Activated CD4-positive, CD25-positive, alpha-beta regulatory T cell treated with anti-CD3 and anti-CD28 coated beads, Interleukin-2, amount 50 U/mL, for 24 hours (primary cell): ENCODE results near the gene PEX11G.

Experiments
- ATAC-seq, 2 donors: fragments of 150-1000 bp; cut with Tn5 transposase; one replicate each; pipeline ENCODE4 v1.10.0; 2021; ENCODE audit warnings: mild to moderate bottlenecking in 1 of 2, moderate library complexity in 1 of 2

PEX11G gene

DNA sequence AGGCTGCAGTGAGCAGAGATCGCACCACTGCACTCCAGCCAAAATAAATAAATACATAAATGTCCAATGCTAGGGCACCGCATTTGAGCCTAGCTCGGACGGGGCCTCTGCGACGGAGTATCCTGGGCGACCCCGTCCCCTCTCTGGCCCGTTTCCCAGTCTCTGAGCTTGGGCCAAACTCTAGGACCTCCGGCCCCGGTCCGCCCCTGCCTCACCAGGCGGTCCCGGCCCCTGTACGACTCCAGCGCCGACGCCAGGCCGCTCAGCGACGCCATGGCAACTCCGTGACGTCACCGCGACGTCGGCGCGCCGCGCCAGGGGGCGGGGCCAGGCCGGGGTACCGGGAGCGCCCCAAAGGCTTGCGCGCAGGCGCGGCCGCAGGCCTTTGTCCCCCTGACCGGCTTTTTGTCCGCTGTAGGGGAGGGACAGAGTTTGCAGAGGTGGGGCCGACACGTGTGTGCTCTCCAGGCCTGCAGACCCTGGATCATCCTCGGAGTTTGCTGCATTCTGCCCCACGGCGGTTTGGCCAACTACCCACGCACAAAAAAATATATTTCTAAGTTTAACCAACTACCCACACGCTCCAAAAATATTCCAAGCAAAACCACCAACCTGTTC lies at the start of gene PEX11G:
Gene PEX11G (minus strand): TSS at position 300 of the 618 bp plus-strand sequence. CDS start 25 bp downstream, at position 275.
- peak; percentile 92 to 93 for ATAC-seq

DNA sequence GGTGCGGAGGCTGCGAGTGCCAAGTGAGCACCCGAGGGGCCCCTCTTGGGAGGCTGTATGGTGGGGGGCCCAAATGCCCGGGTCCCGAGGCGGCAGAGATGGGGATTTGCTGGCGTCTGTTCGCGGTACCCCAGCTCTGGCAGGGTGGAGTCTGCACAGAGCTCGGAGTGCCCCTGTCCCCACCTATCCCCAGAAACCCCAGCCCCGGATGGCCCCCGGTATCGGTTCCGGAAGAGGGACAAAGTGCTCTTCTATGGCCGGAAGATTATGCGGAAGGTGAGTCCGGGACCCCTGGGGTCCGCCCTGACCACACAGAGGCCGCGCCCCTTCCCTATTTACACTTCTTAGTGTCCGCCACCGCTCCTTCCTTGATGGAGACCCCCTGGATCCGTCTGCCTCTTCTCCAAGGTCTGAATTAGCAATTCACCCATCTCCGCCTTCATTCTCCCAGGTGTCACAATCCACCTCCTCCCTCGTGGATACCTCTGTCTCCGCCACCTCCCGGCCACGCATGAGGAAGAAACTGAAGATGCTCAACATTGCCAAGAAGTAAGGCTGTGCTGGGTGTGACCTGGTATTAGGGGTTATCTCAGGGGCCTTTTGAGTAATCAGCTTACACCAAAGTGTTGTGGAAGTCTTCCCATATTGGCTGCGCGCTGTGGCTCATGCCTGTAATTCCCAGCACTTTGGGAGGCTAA lies 47.3 kb upstream of the PEX11G start:
- no peak for ATAC-seq

DNA sequence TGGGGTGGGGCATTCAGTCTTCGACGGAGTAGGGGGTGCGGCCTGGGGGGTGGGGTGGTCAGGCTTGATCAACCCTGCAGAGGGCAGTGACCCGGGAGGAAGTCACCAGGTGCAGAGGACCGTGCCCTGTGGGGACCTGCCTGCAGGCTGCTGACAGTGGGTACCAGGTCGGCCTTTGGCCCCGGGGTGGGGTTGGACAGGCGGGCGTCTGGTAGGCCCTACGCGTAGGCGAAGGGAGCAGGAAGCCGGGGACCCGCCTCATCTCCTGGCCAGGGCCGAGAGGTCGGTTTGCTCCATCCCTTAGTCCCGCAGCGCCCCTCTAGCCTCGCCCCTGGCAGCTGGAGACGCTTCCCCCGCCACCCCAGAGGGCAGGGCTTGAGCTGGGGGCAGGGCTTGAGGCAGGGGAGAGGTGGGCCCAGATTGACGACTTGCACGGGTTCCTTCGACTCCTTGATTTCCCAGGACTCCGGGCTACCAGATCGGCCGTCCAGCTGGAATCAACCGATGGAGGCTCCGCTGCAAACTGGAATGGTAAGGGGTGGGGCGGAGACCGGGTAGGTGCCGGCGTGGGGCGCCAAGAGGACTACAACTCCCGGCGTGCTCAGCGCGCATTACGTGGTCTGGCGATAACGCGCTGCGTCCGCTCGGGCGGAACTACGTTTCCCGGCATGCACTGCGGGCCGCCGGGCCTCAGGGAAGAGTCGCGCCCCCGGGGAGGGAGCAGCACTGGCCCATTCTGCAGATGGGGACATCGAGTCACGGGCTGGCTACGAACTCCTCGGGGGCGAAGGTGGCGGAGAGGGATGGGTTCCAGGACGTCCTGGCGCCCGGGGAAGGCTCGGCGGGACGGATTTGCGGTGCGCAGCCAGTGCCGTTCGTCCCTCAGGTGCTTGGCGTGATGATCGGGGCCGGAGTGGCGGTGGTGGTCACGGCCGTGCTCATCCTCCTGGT lies 46.5 kb upstream of the PEX11G start, which contains the start of gene PNPLA6:
Gene PNPLA6 (plus strand): TSS at position 671 of the 951 bp plus-strand sequence. CDS start 72 bp downstream, at position 743.
- ATAC-seq, result peak; percentile 81 to 84

DNA sequence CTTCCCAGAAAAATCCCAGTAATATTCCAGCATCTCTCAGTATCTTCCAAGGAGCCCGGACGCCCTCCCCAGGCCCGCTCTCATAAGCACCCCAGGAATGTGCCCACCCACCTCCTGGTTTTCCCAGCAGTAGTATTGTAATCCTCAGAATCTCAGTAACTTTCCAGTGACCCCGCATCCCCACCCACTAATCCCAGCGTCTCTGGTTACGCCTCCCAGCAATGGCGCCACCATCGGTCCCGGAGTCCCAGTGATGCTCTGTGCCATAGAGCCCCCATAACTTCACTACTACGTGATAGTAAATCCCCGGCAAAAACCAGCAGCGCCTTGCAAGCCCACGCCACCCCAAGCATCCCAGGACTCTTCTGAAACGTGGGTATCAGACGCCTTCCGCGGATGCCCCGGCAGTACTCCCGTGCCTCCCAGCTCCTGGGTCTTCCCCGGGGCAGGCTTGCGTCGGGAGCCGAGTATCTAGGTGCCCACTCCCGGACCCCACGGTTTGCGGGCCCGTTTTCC lies 45.8 kb upstream of the PEX11G start:
- peak; percentile 3 to 13 for ATAC-seq

DNA sequence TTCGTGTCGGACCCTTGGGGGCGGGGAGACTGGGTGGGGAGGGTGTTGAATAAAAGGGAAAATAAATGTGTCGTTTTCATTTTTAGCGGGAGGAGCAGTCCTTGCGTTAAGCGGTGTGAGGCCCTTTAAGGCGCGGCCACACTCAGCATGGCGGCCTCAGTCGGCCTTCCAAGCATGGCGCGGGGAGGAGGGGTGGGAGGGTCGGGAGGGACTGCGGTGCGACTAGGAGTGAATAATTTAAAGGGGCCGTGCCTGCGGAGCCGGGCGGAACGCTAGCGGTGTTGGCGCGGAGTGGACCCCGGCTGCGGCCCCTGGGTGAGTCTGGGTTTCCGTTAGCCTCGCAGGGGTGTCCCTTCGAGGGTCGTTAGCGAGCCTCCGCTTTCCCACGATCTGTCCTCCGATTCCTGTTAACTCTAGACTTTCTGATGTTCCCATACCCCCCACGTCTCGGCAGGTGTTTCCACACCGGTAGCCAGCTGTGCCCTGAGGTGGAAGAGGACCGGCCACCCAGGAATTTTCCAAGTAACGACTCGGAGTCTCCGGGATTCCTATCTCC lies 45.2 kb upstream of the PEX11G start:
- ATAC-seq, result peak; percentile 60 to 64

DNA sequence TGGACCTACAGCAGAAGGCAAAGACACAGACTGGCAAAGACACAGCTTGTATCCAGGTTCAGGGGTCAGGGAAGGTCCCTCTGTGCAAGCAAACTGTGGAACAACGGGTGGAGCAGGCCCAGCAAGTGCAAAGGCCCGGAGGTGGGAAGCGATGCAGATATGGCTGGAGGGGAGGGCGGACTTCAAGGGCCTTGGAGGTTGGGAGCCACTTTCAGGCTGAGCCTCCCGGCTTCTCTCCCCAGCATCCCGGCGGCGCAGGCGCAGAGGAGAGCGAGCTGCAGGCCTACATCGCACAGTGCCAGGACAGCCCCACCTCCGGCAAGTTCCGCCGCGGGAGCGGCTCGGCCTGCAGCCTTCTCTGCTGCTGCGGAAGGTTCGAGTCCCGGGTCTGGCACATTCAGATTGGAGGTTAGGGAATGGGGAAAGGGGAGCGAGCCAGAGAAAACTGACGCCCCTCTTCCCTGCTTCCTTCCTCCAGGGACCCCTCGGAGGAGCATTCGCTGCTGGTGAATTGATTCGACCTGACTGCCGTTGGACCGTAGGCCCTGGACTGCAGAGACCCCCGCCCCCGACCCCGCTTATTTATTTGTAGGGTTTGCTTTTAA lies 44.5 kb upstream of the PEX11G start:
- no peak for ATAC-seq

DNA sequence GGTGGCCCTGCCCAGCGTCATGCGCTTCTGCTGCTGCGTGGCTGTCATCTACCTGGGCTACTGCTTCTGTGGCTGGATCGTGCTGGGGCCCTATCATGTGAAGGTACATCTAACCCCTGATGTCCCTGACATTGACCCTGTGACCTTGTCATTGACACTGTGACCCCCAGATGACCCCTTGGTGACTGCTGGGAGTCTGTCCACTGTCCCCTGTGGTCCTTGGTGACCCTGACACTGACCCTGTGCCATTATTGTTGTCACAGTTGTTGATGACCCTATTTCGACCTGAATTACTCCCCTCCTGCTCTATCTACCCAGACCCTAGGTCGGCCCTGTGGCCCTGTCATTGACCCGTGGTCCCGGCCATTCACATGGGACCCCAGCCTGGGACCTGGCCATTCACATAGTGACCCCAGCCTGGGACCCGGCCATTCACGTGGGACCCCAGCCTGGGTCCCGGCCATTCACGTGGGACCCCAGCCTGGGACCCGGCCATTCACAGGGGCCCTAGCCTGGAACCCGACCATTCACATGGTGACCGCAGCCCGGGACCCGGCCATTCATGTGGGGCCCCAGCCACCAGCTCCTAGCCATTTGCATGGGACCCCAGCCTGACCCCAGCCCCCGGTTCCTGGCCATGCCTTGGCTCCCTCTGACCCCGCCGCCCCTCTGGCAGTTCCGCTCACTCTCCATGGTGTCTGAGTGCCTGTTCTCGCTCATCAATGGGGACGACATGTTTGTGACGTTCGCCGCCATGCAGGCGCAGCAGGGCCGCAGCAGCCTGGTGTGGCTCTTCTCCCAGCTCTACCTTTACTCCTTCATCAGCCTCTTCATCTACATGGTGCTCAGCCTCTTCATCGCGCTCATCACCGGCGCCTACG lies 41.0 kb upstream of the PEX11G start:
- no peak for ATAC-seq

DNA sequence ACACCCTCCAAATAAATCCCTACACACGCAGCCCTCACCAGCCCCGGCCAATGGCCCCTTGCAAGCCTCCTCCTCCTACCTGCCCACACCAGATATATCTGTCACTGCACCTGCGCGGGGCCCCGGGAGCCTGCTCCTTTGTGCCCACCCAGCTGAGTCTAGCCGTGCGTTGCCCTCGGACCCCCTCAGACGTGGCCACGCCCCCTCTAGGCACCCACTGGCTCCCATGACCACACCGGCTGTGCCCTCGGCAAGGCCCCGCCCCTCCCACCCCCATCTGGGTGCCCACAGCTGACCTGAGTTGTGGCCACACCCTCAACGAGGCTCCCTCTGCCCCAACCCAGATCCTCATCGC lies 40.4 kb upstream of the PEX11G start:
- ATAC-seq, result no peak

DNA sequence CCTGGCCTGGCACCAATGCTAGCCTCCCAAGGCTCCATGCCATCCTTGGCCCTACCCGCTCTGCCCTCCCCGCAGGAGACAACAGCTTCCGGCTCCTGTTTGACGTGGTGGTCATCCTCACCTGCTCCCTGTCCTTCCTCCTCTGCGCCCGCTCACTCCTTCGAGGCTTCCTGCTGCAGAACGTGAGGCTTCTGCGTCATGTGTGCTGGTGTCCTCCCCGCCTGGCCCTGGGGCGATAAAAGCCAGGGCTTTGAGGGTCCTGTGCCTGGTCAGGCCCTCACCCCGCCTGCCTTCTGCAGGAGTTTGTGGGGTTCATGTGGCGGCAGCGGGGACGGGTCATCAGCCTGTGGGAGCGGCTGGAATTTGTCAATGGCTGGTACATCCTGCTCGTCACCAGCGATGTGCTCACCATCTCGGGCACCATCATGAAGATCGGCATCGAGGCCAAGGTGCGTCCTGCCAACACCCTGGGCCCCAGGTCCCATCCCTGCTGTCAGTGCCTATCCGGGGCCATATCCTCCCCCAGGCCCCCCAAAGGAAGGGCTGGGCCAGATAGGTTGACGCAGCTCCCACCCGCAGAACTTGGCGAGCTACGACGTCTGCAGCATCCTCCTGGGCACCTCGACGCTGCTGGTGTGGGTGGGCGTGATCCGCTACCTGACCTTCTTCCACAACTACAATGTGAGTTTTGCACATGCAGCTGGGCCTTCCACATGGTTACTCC lies 39.8 kb upstream of the PEX11G start:
- no peak for ATAC-seq

DNA sequence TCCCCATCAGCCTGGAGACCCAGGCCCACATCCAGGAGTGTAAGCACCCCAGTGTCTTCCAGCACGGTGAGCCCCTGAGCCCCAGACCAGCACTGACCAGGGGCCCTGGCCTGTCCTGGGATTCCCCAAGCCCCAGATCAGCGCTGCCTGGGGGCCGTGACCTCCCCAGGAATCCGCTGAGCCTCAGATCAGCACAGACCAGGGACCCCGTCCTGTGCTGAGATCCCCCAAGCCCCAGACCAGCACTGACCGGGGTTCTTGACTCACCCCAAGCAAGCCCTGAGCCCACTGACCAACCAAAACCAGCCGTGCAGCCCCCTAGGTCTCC lies 39.3 kb upstream of the PEX11G start:
- no peak for ATAC-seq

DNA sequence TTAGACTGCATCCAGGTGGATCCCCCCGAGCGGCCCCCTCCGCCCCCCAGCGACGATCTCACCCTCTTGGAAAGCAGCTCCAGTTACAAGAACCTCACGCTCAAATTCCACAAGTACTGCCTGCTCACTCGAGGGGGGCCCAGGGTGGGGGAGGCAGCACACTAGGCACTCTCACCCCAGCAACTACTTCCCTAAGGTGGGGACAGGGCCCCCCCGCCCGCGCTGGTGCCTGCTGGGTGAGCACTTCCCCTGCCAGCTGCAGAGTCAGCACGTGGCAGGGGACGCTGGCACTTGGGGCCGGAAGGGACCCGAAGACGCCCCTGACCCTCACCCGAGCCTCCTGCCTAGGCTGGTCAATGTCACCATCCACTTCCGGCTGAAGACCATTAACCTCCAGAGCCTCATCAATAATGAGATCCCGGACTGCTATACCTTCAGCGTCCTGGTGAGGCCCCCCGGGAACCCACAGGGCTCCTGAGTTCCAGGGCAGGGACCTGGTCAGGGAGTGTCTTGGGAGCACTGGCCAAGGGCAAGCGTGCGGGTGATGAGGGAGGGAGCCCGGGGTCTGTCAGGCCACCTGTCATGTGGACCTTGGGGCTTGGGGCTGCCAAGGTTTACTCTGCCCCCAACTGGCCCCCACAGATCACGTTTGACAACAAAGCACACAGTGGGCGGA lies 38.8 kb upstream of the PEX11G start:
- ATAC-seq, result no peak

DNA sequence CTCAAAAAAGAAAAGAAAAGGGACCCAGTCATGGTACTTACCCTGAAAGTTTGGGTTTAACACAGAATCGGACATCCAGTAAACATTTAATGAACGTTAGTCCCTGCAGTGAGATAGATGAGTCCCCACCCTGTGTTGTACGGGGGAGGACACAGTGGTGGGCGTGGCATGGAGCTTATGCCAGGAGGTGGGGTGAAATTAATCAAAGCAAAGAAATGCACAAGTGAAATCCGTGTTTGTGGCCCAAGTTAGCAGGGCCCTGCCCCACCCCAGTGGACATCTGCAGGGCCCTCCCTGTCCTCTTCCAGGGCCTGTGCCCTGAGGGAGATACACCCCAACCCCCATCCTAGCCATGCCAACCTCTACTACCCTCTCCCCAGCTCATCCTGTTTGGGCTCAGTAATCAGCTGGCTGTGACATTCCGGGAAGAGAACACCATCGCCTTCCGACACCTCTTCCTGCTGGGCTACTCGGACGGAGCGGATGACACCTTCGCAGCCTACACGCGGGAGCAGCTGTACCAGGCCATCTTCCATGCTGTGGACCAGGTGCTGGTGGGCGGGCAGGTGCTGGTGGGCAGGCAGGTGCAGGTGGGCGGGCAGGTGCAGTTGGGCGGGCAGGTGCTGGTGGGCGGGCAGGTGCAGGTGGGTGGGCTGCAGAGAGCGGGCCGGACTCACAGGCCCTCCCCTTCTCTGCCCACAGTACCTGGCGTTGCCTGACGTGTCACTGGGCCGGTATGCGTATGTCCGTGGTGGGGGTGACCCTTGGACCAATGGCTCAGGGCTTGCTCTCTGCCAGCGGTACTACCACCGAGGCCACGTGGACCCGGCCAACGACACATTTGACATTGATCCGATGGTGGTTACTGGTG lies 37.5 kb upstream of the PEX11G start:
- no peak for ATAC-seq

DNA sequence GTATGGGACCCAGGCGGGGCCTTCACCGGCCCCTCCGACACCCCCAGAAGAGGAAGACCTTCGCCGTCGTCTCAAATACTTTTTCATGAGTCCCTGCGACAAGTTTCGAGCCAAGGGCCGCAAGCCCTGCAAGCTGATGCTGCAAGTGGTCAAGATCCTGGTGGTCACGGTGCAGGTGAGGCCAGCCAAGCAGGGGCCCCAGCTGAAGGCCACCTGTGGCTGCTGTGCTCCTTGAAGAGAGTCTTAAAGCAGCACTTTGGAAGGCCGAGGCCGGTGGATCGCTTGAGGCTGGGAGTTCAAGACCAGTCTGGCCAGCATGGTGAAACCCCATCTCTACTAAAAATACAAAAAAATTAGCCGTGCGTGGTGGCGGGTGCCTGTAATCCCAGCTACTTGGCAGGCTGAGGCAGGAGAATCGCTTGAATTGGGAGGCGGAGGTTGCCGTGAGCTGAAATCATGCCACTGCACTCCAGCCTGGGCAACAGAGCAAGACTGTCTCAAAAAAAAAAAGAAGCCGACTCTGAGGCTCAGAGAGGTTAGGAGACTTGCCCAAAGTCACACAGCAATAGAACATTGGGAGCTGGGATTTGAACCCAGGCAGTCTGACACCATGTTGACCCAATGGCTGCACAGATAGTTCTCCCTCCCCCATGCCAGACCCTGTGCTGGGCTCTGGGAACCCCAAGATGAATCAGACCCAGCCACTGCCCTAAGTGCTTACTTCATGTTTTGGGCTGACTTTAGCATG lies 36.3 kb upstream of the PEX11G start:
- no peak for ATAC-seq

DNA sequence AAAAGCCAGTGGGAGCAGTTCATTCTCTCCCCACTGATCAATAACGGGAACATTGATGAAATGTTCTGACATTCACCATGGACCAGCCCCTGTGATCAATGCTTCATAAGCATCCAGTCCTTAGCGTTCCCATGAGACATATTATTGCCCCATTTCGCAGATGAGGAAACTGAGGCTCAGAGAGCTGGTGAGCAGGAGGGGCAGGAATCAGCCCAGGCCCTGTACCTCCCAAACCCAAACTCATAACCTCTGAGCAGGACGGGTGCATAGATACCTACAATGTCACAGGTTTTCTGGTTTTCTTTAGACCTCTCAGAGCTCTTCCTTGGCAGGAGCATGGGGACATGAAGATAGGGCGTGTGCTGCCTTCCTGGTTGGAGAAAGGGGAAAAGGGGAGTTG lies 35.7 kb upstream of the PEX11G start:
- no peak for ATAC-seq

DNA sequence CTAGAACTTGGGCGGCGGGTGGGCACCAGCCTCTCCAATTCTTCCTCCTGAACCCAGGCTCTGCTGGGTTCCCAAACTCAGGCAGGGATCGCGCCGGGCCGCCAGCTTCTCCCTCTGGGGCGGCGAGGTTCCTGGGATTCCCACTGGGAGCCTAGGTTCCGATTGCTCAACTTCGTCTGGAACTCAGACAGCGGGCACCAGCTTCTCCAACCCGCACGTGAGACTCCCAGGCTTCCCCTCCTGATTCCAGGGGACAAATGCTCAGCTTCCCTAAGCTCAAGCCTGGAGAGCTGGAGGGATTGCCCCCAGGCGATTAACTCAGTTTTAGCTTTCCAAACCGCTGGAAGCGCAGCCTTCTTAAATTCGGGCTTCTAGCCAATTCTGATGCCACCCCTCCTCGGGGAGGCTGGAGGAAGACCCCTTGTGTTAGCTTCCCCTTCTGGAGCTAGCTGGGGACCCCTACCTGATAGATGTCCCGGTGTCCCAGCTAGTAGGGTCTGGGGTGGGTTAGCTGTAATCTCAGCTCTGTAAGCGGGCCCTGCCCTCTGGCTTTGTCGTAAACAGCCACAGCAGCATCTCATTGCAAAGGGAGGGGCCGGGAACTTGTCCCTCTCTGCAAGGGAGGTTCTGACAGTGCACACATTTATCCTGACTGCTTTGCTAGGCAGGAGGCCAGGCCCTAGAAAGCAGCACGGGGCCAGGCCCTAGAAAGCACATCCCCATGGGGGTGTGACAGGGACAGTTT lies 34.3 kb upstream of the PEX11G start:
- ATAC-seq, result no peak

DNA sequence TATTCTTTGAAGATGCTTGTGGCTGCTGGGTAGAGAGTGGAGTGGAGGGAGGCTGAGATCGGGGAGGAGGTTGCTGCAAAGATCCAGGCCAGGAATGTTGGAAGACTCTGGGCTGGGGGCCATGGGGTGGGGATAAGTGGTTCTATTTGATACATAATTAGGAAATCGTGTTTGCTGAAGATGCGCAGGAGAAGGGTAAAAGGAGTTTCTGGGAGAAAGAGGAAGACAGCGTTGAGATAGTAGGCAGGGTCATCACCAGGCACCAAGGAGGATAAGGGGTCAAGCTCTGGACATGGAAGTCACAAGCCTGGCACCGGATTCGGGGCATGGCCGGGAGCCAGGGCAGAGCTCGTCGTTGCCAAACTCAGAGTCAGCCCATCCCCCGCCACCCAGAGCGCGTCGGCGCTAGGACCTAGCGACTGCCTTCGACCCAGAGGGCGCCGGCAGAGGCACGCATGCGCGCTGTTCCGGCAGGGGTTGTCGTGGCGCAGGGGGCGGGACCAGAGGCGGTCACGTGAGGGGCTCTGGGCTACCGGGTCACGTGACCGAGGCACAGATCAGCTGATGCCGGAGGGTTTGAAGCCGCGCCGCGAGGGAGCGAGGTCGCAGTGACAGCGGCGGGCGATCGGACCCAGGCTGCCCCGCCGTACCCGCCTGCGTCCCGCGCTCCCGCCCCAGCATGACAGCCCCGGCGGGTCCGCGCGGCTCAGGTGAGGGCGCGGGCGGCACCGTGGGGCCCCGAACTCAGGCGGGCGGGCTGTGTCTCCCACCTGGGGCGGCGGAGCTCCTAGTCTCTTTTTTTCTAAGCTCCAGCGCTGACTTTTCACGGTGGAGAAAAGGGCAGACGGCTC lies 33.5 kb upstream of the PEX11G start, which contains the start of gene MCOLN1:
Gene MCOLN1 (plus strand): TSS at position 553 of the 851 bp plus-strand sequence. CDS start 127 bp downstream, at position 680.
- ATAC-seq, result peak; percentile 88 to 89
